CD1c-positive myeloid dendritic cell (primary cell): ENCODE data around the gene GFOD1.
"Not testable (repeated sequence)": the region's sequence is repeated elsewhere in the genome, so short reads cannot be mapped to it uniquely, and the experiment has no call there.

Experiments
- DNase-seq: peaks from one replicate; pipeline ENCODE4 v3.0.0-alpha.2; 2016; ENCODE audit errors: extremely low spot score

GFOD1 gene

DNA sequence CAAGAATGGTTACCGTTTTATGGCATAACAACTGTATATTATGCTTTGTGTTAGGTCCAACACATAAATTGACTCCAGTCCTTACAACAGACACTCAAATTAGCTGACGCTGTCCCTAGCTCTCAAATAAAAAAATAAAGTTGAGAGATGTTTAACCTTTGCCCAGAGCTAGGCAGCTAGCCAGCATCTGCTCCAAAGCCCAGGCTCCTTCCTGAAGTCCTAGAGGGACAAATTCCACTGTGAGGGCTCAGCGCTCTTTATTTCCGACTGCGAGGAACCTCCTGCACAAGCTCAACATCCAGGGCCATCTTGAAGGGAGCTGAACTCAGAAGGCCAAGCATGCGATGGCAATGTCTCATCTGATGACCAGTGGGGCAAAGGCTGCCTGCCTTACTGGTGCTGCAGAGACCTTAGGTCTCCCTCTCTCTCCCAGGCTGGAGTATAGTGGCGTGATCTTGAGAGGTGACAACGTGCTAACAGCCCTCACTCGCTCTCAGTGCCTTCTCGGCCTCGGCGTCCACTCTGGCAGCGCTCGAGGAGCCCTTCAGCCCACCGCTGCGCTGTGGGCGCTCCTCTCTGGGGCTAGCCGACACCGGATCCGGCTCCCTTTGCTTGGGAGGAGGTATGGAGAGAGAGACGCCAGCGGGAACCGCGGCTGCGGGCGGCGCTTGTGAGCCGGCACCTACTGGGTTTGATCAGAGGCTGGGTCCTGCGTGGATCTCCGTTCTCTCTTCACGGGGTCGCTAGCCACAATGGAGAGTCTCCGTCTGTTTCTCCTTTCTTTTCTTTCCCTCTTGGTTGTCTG lies 24.7 kb upstream of the GFOD1 start:
- no peak for DNase-seq

- not testable (repeated sequence) for DNase-seq
These were observed 23.8 kb upstream of the GFOD1 start for GRCh38 chr6:13511141-13511571.

DNA sequence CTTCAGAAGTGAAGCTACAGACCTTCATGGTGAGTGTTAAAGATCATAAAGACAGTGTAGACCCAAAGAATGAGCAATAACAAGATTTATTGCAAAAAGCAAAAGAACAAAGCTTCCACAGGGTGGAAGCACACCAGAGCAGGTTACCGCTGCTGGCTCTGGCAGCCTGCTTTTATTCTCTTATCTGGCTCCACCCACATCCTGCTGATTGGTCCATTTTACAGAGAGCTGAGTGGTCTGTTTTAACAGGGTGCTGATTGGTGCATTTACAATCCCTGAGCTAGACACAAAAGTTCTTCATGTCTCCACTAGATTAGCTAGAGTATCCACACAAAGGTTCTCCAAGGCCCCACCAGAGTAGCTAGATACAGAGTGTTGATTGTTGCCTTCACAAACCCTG lies 23.0 kb upstream of the GFOD1 start:
- not testable (repeated sequence) for DNase-seq

GRCh38 chr6:13508711-13509705 lies 21.6 kb upstream of the GFOD1 start:
- DNase-seq, result no peak

- DNase-seq, result no peak
These were observed 20.0 kb upstream of the GFOD1 start for GRCh38 chr6:13507306-13507860.

DNA sequence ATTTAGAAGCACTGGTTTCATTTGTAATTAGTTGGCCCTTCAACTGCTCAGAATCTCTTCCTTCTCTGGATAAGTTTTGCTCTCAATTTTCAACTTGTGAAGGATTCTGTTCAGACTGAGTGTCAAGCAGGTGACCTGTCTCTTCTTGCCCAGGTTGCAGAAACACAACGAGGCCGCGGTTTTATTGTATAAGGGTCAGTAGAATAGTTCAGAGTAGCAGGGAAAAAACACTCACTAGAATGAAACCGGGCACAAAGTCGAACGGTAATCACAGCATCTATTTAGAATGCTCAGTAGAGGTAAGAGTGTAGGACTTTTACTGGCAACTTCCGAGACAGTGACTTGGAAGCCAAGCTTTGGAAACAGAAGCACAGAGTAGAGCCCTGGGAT lies 17.9 kb upstream of the GFOD1 start:
- no peak for DNase-seq

- DNase-seq, result no peak
These were observed 17.4 kb upstream of the GFOD1 start for GRCh38 chr6:13504611-13505344.

GRCh38 chr6:13500915-13501314 lies 13.5 kb upstream of the GFOD1 start:
- DNase-seq, result no peak

- DNase-seq, result peak; percentile 71
These were observed 12.9 kb upstream of the GFOD1 start for GRCh38 chr6:13500264-13500663.

DNA sequence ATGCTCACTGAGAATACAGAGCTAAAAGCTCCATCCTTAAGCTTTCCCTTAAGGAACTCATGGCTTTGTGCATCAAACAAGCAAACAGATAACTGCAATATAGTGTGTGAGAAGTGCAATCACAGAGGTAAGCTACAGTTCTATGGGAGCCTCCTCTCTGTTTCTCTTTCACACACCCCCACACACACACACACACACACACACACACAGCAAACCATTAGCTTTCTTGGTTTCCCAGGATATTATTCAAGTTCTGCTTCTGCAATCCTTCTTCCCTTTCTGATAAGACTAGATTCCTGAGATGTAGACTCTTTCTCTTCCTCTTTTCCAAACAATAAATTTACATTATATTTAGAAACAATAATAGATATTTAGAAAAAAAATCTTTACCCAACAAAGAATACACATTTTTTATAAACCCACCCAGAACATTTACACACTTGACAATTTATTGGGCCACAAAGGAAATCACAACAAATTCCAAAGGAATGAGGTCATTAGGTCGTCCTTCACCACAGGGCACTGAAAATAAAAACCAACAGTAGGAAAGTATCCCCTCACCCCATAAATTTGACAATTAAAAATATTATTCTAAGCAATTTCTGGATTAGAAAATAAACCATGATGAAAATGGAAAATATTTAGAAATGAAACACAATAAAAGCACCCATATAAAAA lies 9.3 kb upstream of the GFOD1 start:
- peak; percentile 63 for DNase-seq

GRCh38 chr6:13495818-13496217 lies 8.4 kb upstream of the GFOD1 start:
- no peak for DNase-seq

GRCh38 chr6:13495112-13495776 lies 7.8 kb upstream of the GFOD1 start:
- DNase-seq, result no peak

DNA sequence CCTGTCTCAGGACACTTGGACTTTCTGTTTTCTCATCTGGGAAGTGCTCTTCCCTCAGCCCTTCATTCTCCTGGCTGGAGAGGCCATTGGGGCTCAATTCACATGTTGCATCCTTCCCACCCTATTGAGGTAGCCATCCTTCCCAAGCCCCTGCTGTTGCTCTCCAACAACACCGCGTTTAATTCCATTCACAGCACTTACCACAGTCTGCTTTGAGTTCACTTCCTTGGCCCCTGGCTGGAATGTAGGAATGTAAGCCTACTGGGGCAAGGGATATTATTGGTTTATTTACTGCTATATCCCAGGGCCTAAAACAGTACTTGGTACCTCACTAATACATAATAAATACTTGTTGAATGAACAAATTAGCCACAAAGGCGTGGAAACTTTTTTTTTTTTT lies 6.7 kb upstream of the GFOD1 start:
- DNase-seq, result no peak

- DNase-seq, result no peak
These were observed 5.7 kb upstream of the GFOD1 start for GRCh38 chr6:13493147-13493546.

GRCh38 chr6:13492357-13492756 lies 5.0 kb upstream of the GFOD1 start:
- no peak for DNase-seq

GRCh38 chr6:13491538-13491937 lies 4.1 kb upstream of the GFOD1 start:
- DNase-seq, result no peak

DNA sequence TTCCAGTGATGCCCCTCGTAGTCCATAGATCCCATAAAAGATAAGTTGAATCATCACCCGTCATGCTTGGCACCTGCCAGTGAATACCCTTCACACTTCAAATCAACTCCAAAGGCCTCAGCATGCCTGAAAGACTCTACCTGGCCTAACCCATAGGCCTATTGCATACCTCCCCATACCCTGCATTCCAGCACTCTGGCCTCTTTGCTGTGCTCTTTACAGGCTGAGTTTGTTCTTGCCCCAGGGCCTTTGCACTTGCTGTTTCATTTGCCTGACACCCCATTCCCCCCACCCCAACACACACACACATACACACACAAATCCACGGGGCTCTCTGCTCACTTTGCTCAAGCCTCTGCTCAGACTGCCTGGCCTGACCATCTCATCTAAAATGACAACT lies 3.0 kb upstream of the GFOD1 start:
- DNase-seq, result no peak

GRCh38 chr6:13488896-13489237 lies 1.5 kb upstream of the GFOD1 start:
- DNase-seq, result no peak

DNA sequence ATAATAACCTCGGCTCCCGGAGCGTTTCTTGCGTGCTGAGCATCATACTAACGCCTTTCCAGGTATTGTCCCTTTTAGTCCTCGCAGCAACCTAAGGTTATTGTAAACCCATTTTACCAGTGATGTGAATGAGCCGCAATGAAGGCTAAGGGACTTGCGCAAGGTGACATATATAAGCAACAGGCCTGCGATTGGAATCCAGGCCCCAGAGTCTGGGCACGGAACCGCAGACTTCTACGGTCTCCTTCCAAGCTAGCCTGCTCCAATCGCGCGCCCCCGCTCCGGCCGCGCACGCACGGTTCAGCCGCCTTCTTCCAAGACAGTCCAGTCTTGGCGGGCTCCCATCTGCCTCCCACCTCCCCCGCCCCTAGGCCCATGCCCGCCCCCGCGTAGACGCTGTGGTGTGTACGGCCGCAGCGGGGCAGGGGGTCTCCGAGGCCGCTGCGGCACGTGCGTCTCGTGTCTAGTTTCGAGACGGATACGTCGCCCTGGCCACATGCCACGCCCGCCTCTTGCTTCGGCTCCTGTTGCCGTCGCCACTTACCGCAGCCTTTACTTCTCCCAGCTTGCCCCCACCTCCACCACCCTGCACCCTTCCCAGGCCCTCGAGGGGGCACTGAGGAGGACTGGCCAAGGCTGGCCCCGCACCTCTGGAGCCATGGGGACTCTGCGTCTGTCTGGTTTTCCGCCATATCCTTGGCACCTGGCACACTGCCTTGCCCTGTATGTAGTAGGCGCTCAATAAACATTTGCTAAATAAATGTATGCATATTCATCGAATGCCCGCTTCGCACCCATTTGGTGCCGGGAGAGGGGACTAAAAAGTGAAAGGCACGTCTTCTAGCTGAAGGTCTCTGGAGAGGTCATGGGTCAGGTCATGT lies 855 bp upstream of the GFOD1 start:
- peak; percentile 57 for DNase-seq

- peak; percentile 91 for DNase-seq
These were observed 700 bp downstream of the GFOD1 start for GRCh38 chr6:13486679-13487121.
